ENCODE data around the gene NSF. TPM values are rescaled to one million over a fixed set of nuclear protein-coding genes. Genes with fewer than 3 reads are reported as not detected.
"Not testable (repeated sequence)": the region's sequence is repeated elsewhere in the genome, so short reads cannot be mapped to it uniquely, and the experiment has no call there.

NSF gene
- total RNA-seq, 4 donors from 2014 or later = 18.1 to 51.3 (median 47.0) TPM

DNA sequence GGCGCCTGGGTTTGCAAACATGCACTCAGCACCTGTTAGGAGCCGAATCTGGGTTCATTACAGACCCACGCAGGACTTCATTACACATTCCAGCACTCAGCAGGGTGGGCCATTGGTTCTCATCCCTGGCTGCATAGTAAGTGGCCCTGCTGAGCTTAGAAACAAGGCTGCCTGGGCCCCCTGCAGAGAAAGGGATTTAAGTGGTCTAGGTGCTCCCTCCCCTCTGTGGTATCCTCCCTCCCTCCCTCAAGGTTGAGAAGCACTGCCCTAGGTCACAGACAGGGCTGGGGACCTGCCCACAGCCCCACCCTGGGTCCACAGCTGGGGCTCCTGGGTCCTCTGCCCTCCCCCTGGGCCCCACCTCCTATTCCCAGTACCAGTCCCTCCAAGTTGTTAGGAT, 199.7 kb downstream of the NSF start:
- Histone ChIP-seq H3K27ac (no peak overlapping the region), H3K4me3 (no peak overlapping the region), H3K27me3 (peaks cover 35% of the 10 kb centered on the region), H3K4me1 (no peaks in the 10 kb centered on the region), H3K9me3 (no peaks in the 10 kb centered on the region), H3K36me3 (no peaks in the 10 kb centered on the region)
- in situ Hi-C loops (cut with MboI; ENCODE audit: low pct_ligation_motif_present in 1 of 4, low pct_unique_long_range_greater_than_20kb in 1 of 4, low sequenced_read_pairs in 3 of 4) = no loop called here
- 38 to 68% methylated on average over 3 of the region's 3 CpGs for WGBS, 2 donors (ENCODE audit: low coverage in 1 of 2)
- no peak for DNase-seq
- TF ChIP-seq, protein P1, sequence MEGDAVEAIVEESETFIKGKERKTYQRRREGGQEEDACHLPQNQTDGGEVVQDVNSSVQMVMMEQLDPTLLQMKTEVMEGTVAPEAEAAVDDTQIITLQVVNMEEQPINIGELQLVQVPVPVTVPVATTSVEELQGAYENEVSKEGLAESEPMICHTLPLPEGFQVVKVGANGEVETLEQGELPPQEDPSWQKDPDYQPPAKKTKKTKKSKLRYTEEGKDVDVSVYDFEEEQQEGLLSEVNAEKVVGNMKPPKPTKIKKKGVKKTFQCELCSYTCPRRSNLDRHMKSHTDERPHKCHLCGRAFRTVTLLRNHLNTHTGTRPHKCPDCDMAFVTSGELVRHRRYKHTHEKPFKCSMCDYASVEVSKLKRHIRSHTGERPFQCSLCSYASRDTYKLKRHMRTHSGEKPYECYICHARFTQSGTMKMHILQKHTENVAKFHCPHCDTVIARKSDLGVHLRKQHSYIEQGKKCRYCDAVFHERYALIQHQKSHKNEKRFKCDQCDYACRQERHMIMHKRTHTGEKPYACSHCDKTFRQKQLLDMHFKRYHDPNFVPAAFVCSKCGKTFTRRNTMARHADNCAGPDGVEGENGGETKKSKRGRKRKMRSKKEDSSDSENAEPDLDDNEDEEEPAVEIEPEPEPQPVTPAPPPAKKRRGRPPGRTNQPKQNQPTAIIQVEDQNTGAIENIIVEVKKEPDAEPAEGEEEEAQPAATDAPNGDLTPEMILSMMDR (IDR thresholded peaks at IDR 0.05) = no peak
- TF ChIP-seq POLR2AphosphoS5 (IDR thresholded peaks at IDR 0.05) (no peak), EP300 (IDR thresholded peaks at IDR 0.05; ENCODE audit: low read depth) (no peak), POLR2A (IDR thresholded peaks at IDR 0.05) (no peak)
- intact Hi-C loops (cut with DNase I; ENCODE audit: low total_unique reads) = no loop called here

DNA sequence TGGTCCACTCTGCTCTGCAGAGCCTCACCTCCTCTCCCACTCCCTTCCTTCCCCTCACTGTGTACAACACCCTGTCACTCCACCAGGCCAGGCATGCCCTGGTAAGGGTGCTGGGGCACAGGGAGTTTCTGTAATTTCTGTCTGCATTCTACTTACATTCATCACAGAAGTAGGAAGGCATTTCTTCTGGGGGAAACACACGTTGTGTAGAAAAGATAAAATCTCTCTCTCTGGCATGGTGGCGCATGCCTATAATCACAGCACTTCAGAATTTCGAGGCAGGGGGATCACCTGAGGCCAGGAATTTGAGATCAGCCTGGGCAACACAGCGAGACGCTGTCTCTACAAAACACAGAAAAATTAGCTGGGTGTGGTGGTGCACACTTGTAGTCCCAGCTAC, 201.1 kb downstream of the NSF start:
- WGBS, 2 donors (ENCODE audit: low coverage in 1 of 2) = 78 to 80% methylated on average over 5 of the region's 5 CpGs
- TF ChIP-seq POLR2A (IDR thresholded peaks at IDR 0.05) (no peak), POLR2AphosphoS5 (IDR thresholded peaks at IDR 0.05) (no peak), EP300 (IDR thresholded peaks at IDR 0.05; ENCODE audit: low read depth) (no peak)
- TF ChIP-seq, protein P1 (IDR thresholded peaks at IDR 0.05) = no peak
- Histone ChIP-seq H3K27me3 (peaks cover 47% of the 10 kb centered on the region), H3K36me3 (no peaks in the 10 kb centered on the region), H3K4me1 (no peaks in the 10 kb centered on the region), H3K4me3 (no peak overlapping the region), H3K27ac (no peak overlapping the region), H3K9me3 (no peaks in the 10 kb centered on the region)
- in situ Hi-C loops (cut with MboI; ENCODE audit: low pct_ligation_motif_present in 1 of 4, low pct_unique_long_range_greater_than_20kb in 1 of 4, low sequenced_read_pairs in 3 of 4) (no loop called here), intact Hi-C loops (cut with DNase I; ENCODE audit: low total_unique reads) (no loop called here)
- DNase-seq = no peak

DNA sequence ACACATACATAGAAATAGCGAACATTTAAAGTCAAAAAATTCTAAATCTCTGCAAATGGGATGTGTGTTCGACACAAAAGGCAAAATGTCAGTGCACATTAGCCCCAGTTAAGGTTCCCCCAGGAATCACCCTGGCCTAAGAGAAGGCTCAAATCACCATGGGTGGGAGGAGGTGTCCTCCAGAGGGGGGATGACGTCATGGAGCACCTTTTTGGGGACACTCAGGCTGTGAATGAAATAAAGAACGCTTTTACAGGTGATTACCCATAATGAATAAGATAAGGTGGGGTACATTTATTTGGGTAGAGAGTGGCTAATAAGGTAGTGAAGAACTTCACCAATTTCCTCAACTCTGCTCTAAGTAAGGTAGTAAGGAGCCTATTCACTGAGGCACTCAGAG, 201.6 kb downstream of the NSF start:
- in situ Hi-C loops (cut with MboI; ENCODE audit: low pct_ligation_motif_present in 1 of 4, low pct_unique_long_range_greater_than_20kb in 1 of 4, low sequenced_read_pairs in 3 of 4) = no loop called here
- no peak overlapping the region for H3K27ac ChIP-seq

DNA sequence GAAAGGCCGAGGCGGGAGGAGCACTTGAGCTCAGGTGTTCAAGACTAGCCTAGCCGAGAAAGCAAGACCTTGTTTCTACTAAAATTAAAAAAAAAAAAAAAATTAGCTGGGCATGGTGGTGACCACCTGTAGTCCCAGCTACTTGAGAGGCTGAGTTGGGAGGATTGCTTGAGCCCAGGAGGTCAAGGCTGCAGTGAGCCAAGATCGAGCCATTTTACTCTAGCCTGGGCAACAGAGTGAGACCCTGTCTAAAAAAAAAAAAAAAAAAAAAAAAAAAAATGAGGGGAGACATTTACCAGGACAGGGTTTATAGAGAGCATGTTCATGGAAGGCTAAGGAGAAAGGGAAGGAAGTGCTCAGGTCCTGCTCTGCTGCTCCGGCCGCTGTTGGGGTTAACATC, 202.6 kb downstream of the NSF start:
- intact Hi-C loops (cut with DNase I; ENCODE audit: low total_unique reads); DNase-seq; H3K36me3 ChIP-seq; in situ Hi-C loops (cut with MboI; ENCODE audit: low pct_ligation_motif_present in 1 of 4, low pct_unique_long_range_greater_than_20kb in 1 of 4, low sequenced_read_pairs in 3 of 4); H3K4me1 ChIP-seq; H3K9me3 ChIP-seq; H3K4me3 ChIP-seq; H3K27ac ChIP-seq: not testable (repeated sequence)
- WGBS, 2 donors (ENCODE audit: low coverage in 1 of 2) = 85 to 90% methylated on average over 2 to 6 of the region's 6 CpGs
- H3K27me3 ChIP-seq = peaks cover 57% of the 10 kb centered on the region

More for the DNA sequence above, 201.6 kb downstream of the NSF start:
- intact Hi-C loops (cut with DNase I; ENCODE audit: low total_unique reads) = no loop called here
- Histone ChIP-seq H3K9me3 (no peaks in the 10 kb centered on the region), H3K4me1 (no peaks in the 10 kb centered on the region), H3K27me3 (peaks cover 52% of the 10 kb centered on the region), H3K36me3 (no peaks in the 10 kb centered on the region), H3K4me3 (no peak overlapping the region)
- DNase-seq = no peak
- 80 to 82% methylated on average over 2 to 4 of the region's 4 CpGs for WGBS, 2 donors (ENCODE audit: low coverage in 1 of 2)
- TF ChIP-seq POLR2A (IDR thresholded peaks at IDR 0.05) (no peak), EP300 (IDR thresholded peaks at IDR 0.05; ENCODE audit: low read depth) (no peak), POLR2AphosphoS5 (IDR thresholded peaks at IDR 0.05) (no peak)
- TF ChIP-seq, protein P1 (IDR thresholded peaks at IDR 0.05) = no peak

DNA sequence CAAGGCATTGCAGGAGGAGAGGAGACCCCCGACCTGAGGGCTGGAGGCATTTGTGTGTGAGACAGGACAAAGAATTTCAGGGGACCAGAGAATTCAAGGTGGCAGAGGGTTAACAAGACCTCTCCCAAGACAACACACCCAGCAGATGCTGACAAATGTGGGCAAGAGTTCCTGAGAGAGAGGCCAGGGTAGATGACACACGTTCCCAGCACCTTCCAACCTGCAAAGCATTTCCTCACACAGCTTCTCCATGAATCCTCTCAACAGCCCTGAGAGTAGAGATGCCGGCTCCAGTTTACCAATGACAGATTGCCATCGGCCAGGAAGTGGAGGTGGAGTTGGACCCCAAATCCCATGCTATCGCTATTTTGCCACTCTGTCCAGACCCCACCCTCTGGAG, 203.1 kb downstream of the NSF start:
- no peaks in the 10 kb centered on the region for H3K36me3 ChIP-seq
- no peak overlapping the region for H3K27ac ChIP-seq
- in situ Hi-C loops (cut with MboI; ENCODE audit: low pct_ligation_motif_present in 1 of 4, low pct_unique_long_range_greater_than_20kb in 1 of 4, low sequenced_read_pairs in 3 of 4) = no loop called here
- intact Hi-C loops (cut with DNase I; ENCODE audit: low total_unique reads) = no loop called here
- no peaks in the 10 kb centered on the region for H3K9me3 ChIP-seq
- H3K4me1 ChIP-seq = no peaks in the 10 kb centered on the region
- H3K4me3 ChIP-seq = no peak overlapping the region
- WGBS, 2 donors (ENCODE audit: low coverage in 1 of 2) = 61% methylated on average over 5 of the region's 5 CpGs; no CpG with 5 or more reads in 1 of the 2 donors
- DNase-seq = no peak
- TF ChIP-seq, protein P1 (IDR thresholded peaks at IDR 0.05) = no peak
- TF ChIP-seq POLR2A (IDR thresholded peaks at IDR 0.05) (no peak), EP300 (IDR thresholded peaks at IDR 0.05; ENCODE audit: low read depth) (no peak), POLR2AphosphoS5 (IDR thresholded peaks at IDR 0.05) (no peak)
- H3K27me3 ChIP-seq = peaks cover 57% of the 10 kb centered on the region

Data from transverse colon (tissue), 4 donors.